K562 (cell line): ENCODE measurements around the gene C17orf78. TPM values are rescaled to one million over a fixed set of nuclear protein-coding genes. Genes with fewer than 3 reads are reported as not detected.

Experiments
- C11orf30 ChIP-seq: fragments of 450-650 bp; IDR thresholded peaks from 2 replicates; pipeline ENCODE4 v1.6.1; 2016; ENCODE audit warnings: low read depth, mild to moderate bottlenecking
- ID3 ChIP-seq, 2 experiments: fragments of 250-450 bp in 1 of 2; fragments of 450-650 bp in 1 of 2; sonication (Bioruptor Pico) in 1 of 2; IDR thresholded peaks; 2 replicates each; pipeline versions ENCODE4 v1.6.1 to v1.8.0; 2016 to 2021; ENCODE audit warnings: mild to moderate bottlenecking in 2 of 2, moderate library complexity in 2 of 2, missing compliant biosample characterization in 1 of 2, missing genetic modification characterization in 1 of 2
- NCOA1 ChIP-seq: fragments of 450-650 bp; IDR thresholded peaks from 2 replicates; pipeline ENCODE4 v1.6.1; 2016; ENCODE audit warnings: low read depth
- STAT5A ChIP-seq: IDR thresholded peaks from 2 replicates; pipeline ENCODE4 v1.6.1; 2012; ENCODE audit warnings: low read length, inconsistent platforms, borderline replicate concordance
- THAP12 ChIP-seq: fragments of 250-450 bp; sonication (Bioruptor Pico); IDR thresholded peaks from 2 replicates; pipeline ENCODE4 v1.9.0; 2021; ENCODE audit warnings: mild to moderate bottlenecking, inconsistent platforms
- ZNF133 ChIP-seq: fragments of 250-450 bp; sonication (Bioruptor Pico); IDR thresholded peaks from 2 replicates; pipeline ENCODE4 v1.4.0; 2020; ENCODE audit warnings: mild to moderate bottlenecking
- ZNF263 ChIP-seq: sonication (generic); formaldehyde crosslinking; IDR thresholded peaks from 2 replicates; pipeline ENCODE4 v1.8.0; 2022; ENCODE audit warnings: mild to moderate bottlenecking, missing genetic modification reagents, borderline replicate concordance
- polyA plus RNA-seq, 8 experiments: library from polyadenylated mRNA; depleted of rRNA in 4 of 8; stranded (reverse) in 5 of 8; unstranded in 3 of 8; fragments of >200 nt; fragmentation: Nextera tagmentation in 2 of 8; fragmentation: Illumina TruSeq in 1 of 8; extraction: Ambion mirVana in 2 of 8; extraction: Trizol in 1 of 8; gene quantifications; 2 replicates each; pipeline versions ENCODE4 v1.2.1 to v1.2.3, GENCODE V29; 2011 to 2014; ENCODE audit warnings: inconsistent platforms in 1 of 8, missing spikeins in 1 of 8
- total RNA-seq, 7 experiments: library from RNA; depleted of rRNA in 6 of 7; stranded (reverse); fragments of >200 nt in 6 of 7; fragmentation: Illumina TruSeq in 2 of 7; extraction: Trizol in 2 of 7; gene quantifications; 2 replicates each; pipeline versions ENCODE4 v1.2.1 to v1.2.3, GENCODE V29; 2011 to 2021; ENCODE audit warnings: low replicate concordance in 1 of 7
- TF ChIP-seq, protein P1 (sequence below), 2 experiments: fragments of 450-650 bp; formaldehyde crosslinking in 1 of 2; IDR thresholded peaks; 2 replicates each; pipeline versions ENCODE4 v1.4.0 to v1.6.1; 2014 to 2020; ENCODE audit warnings: mild to moderate bottlenecking in 2 of 2, borderline replicate concordance in 1 of 2, low read depth in 1 of 2
- TF ChIP-seq, protein P2 (sequence below): fragments of 200-400 bp; formaldehyde crosslinking; IDR thresholded peaks from 2 replicates; pipeline ENCODE4 v1.6.1; 2017; ENCODE audit warnings: mild to moderate bottlenecking, low read depth, low read length, moderate library complexity

C17orf78 gene
- total and polyA plus RNA-seq, 9 of the 15 experiments (the other 6 are each of a cell fraction or from before 2014, with no cell fraction given) = not detected

DNA sequence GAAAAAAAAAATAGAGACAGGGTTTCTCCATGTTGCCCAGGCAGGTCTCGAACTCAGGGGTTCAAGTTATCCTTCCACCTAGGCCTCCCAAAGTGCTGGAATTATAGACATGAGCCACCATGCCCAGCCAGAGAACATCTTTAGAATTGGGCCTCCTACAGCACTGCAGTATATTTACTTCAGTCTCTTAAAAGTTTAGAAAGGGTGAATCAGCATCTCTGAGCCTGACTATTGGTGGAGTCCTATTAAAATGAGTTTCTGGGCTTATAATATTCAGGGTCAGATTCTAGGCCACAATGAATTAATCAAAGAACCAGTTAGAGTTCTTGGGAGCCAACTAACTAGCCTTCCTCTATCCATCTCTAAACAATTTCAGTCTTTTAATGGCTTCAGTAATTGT lies 53.7 kb downstream of the C17orf78 start (continued):
- TF ChIP-seq, protein P1, sequence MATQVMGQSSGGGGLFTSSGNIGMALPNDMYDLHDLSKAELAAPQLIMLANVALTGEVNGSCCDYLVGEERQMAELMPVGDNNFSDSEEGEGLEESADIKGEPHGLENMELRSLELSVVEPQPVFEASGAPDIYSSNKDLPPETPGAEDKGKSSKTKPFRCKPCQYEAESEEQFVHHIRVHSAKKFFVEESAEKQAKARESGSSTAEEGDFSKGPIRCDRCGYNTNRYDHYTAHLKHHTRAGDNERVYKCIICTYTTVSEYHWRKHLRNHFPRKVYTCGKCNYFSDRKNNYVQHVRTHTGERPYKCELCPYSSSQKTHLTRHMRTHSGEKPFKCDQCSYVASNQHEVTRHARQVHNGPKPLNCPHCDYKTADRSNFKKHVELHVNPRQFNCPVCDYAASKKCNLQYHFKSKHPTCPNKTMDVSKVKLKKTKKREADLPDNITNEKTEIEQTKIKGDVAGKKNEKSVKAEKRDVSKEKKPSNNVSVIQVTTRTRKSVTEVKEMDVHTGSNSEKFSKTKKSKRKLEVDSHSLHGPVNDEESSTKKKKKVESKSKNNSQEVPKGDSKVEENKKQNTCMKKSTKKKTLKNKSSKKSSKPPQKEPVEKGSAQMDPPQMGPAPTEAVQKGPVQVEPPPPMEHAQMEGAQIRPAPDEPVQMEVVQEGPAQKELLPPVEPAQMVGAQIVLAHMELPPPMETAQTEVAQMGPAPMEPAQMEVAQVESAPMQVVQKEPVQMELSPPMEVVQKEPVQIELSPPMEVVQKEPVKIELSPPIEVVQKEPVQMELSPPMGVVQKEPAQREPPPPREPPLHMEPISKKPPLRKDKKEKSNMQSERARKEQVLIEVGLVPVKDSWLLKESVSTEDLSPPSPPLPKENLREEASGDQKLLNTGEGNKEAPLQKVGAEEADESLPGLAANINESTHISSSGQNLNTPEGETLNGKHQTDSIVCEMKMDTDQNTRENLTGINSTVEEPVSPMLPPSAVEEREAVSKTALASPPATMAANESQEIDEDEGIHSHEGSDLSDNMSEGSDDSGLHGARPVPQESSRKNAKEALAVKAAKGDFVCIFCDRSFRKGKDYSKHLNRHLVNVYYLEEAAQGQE (IDR thresholded peaks at IDR 0.05; ENCODE audit: borderline replicate concordance) = no peak
- TF ChIP-seq, protein P1 (CRISPR knock-in tag; IDR thresholded peaks at IDR 0.05; ENCODE audit: low read depth) = no peak
- TF ChIP-seq ZNF263 (no peak), NCOA1 (no peak), THAP12 (no peak), C11orf30 (peak; percentile 27; the same call in 1 of the 2 replicates), STAT5A (no peak), ZNF133 (CRISPR knock-in tag) (no peak), ID3 (CRISPR knock-in tag; IDR thresholded peaks at IDR 0.05) (no peak), ID3 (tag; IDR thresholded peaks at IDR 0.05) (no peak)
- TF ChIP-seq, protein P2, sequence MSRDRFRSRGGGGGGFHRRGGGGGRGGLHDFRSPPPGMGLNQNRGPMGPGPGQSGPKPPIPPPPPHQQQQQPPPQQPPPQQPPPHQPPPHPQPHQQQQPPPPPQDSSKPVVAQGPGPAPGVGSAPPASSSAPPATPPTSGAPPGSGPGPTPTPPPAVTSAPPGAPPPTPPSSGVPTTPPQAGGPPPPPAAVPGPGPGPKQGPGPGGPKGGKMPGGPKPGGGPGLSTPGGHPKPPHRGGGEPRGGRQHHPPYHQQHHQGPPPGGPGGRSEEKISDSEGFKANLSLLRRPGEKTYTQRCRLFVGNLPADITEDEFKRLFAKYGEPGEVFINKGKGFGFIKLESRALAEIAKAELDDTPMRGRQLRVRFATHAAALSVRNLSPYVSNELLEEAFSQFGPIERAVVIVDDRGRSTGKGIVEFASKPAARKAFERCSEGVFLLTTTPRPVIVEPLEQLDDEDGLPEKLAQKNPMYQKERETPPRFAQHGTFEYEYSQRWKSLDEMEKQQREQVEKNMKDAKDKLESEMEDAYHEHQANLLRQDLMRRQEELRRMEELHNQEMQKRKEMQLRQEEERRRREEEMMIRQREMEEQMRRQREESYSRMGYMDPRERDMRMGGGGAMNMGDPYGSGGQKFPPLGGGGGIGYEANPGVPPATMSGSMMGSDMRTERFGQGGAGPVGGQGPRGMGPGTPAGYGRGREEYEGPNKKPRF = no peak
- TF ChIP-seq, all 486 proteins: peak for 2
